OCI-LY1 (cell line): ENCODE data around the gene MIP.

Experiments used
- H2AFZ ChIP-seq: fragments of 200-600 bp; sonication (generic), shearing (Covaris generic); 2 replicates; pipeline ENCODE4 v1.6.0; 2014; ENCODE audit warnings: antibody characterized with exemption, mild to moderate bottlenecking, low read length
- H3F3A ChIP-seq: fragments of 200-600 bp; sonication (generic), shearing (Covaris generic); 2 replicates; pipeline ENCODE4 v1.6.0; 2014; ENCODE audit warnings: mild to moderate bottlenecking, antibody characterized with exemption, low read length, moderate library complexity; ENCODE audit not compliant: insufficient read depth
- H3K27ac ChIP-seq: fragments of 200-600 bp; sonication (generic); 2 replicates; pipeline ENCODE4 v1.5.1; 2014; ENCODE audit warnings: low read length, mixed run types, mild to moderate bottlenecking, low read depth; ENCODE audit not compliant: poor library complexity, severe bottlenecking
- H3K27me3 ChIP-seq: fragments of 200-600 bp; sonication (generic); 2 replicates; pipeline ENCODE4 v1.6.0; 2014; ENCODE audit warnings: antibody characterized with exemption, mild to moderate bottlenecking, low read length, moderate library complexity; ENCODE audit not compliant: insufficient read depth
- H3K36me3 ChIP-seq: fragments of 200-600 bp; sonication (generic); 2 replicates; pipeline ENCODE4 v1.6.1; 2014; ENCODE audit warnings: mild to moderate bottlenecking, antibody characterized with exemption, low read length, moderate library complexity, mixed read lengths; ENCODE audit not compliant: insufficient read depth
- H3K4me1 ChIP-seq: fragments of 200-600 bp; sonication (generic); 2 replicates; pipeline ENCODE4 v1.5.1; 2014; ENCODE audit warnings: mild to moderate bottlenecking, low read length, moderate library complexity; ENCODE audit not compliant: insufficient read depth, severe bottlenecking
- H3K4me2 ChIP-seq: fragments of 200-600 bp; sonication (generic), shearing (Covaris generic); 2 replicates; pipeline ENCODE4 v1.6.1; 2014; ENCODE audit warnings: low read length
- H3K4me3 ChIP-seq: fragments of 200-600 bp; sonication (generic); 2 replicates; pipeline ENCODE4 v1.5.1; 2014; ENCODE audit warnings: low read length, low read depth, mild to moderate bottlenecking, mixed read lengths; ENCODE audit not compliant: poor library complexity, severe bottlenecking
- H3K79me2 ChIP-seq: fragments of 200-600 bp; shearing (Covaris generic); 2 replicates; pipeline ENCODE4 v1.6.1; 2016; ENCODE audit warnings: mixed run types, low read length, mixed read lengths; ENCODE audit not compliant: insufficient read depth
- H3K9ac ChIP-seq: fragments of 200-600 bp; sonication (generic), shearing (Covaris generic); 2 replicates; pipeline ENCODE4 v1.6.1; 2014; ENCODE audit warnings: mild to moderate bottlenecking, low read length, mixed read lengths
- H3K9me2 ChIP-seq: fragments of 200-600 bp; sonication (generic), shearing (Covaris generic); 2 replicates; pipeline ENCODE4 v1.6.1; 2014; ENCODE audit warnings: low read depth, mild to moderate bottlenecking, low read length, mixed read lengths
- H3K9me3 ChIP-seq: fragments of 200-600 bp; shearing (Covaris generic); 2 replicates; pipeline ENCODE4 v1.6.1; 2014; ENCODE audit warnings: low read length, mixed read lengths
- H4K20me1 ChIP-seq: fragments of 200-600 bp; sonication (generic), shearing (Covaris generic); 2 replicates; pipeline ENCODE4 v1.6.0; 2016; ENCODE audit warnings: mild to moderate bottlenecking, low read length; ENCODE audit not compliant: insufficient read depth
- CTCF ChIP-seq: fragments of 200-600 bp; sonication (generic), shearing (Covaris generic); IDR thresholded peaks from 2 replicates; pipeline ENCODE4 v1.5.1; 2017; ENCODE audit warnings: mild to moderate bottlenecking, antibody characterized with exemption, low read length, moderate library complexity, mixed read lengths
- EZH2 ChIP-seq: fragments of 200-600 bp; sonication (generic), shearing (Covaris generic); IDR thresholded peaks from 2 replicates; pipeline ENCODE4 v1.8.0; 2017; ENCODE audit warnings: borderline replicate concordance, mixed run types, mild to moderate bottlenecking, antibody characterized with exemption, low read length, moderate library complexity, mixed read lengths

MIP gene

GRCh38 chr12:56413392-56413791 is 41.1 kb downstream of the MIP start:
- Histone ChIP-seq H3K79me2 (no peaks in the 10 kb centered on the region), H3K36me3 (peaks cover 60% of the 10 kb centered on the region)
- TF ChIP-seq CTCF, result no peak
- no peak for TF ChIP-seq EZH2

GRCh38 chr12:56411781-56412639 is 42.4 kb downstream of the MIP start:
- Histone ChIP-seq H3K4me2 (no peak overlapping the region), H3K4me3 (no peak overlapping the region), H3F3A (no peaks in the 10 kb centered on the region), H3K9me3 (no peaks in the 10 kb centered on the region), H3K27me3 (no peaks in the 10 kb centered on the region), H3K36me3 (peaks cover 46% of the 10 kb centered on the region), H3K79me2 (no peaks in the 10 kb centered on the region), H3K9ac (no peak overlapping the region), H3K4me1 (no peaks in the 10 kb centered on the region), H2AFZ (no peak overlapping the region), H4K20me1 (no peaks in the 10 kb centered on the region), H3K27ac (no peak overlapping the region), H3K9me2 (no peaks in the 10 kb centered on the region)
- TF ChIP-seq CTCF (no peak), EZH2 (no peak)

More at GRCh38 chr12:56413392-56413791, 41.1 kb downstream of the MIP start:
- Histone ChIP-seq H2AFZ (no peak overlapping the region), H3K27me3 (no peaks in the 10 kb centered on the region), H4K20me1 (no peaks in the 10 kb centered on the region), H3K4me2 (no peak overlapping the region), H3K9me2 (no peaks in the 10 kb centered on the region), H3K9me3 (no peaks in the 10 kb centered on the region), H3K9ac (no peak overlapping the region), H3F3A (no peaks in the 10 kb centered on the region), H3K4me3 (no peak overlapping the region), H3K27ac (no peak overlapping the region), H3K4me1 (no peaks in the 10 kb centered on the region)

- Histone ChIP-seq H3K4me1 (no peaks in the 10 kb centered on the region), H3K27me3 (no peaks in the 10 kb centered on the region), H3K79me2 (no peaks in the 10 kb centered on the region), H3K4me3 (no peak overlapping the region), H3F3A (no peaks in the 10 kb centered on the region), H3K9me2 (no peaks in the 10 kb centered on the region), H3K36me3 (peaks cover 34% of the 10 kb centered on the region), H3K4me2 (no peak overlapping the region), H3K27ac (no peak overlapping the region), H4K20me1 (no peaks in the 10 kb centered on the region), H2AFZ (no peak overlapping the region), H3K9ac (no peak overlapping the region), H3K9me3 (no peaks in the 10 kb centered on the region)
- TF ChIP-seq CTCF, result no peak
- TF ChIP-seq EZH2, result no peak
Observed at GRCh38 chr12:56410768-56411167, 43.7 kb downstream of the MIP start.
